A549 treated with Hydrocortisone at 1 μM for 4 hours (cell line): ENCODE data around the gene SRM. TPM values are rescaled to one million over a fixed set of nuclear protein-coding genes. Genes with fewer than 3 reads are reported as not detected.

ENCODE experiments used
- total RNA-seq: library from RNA; stranded (reverse); fragments of 200-300 nt; extraction: Qiagen RNA extraction; gene quantifications from 5 replicates; pipeline ENCODE4 v1.2.3, GENCODE V29; 2022

Gene SRM
- total RNA-seq: 136 to 219 TPM (median 203 TPM) in 5 replicates

DNA sequence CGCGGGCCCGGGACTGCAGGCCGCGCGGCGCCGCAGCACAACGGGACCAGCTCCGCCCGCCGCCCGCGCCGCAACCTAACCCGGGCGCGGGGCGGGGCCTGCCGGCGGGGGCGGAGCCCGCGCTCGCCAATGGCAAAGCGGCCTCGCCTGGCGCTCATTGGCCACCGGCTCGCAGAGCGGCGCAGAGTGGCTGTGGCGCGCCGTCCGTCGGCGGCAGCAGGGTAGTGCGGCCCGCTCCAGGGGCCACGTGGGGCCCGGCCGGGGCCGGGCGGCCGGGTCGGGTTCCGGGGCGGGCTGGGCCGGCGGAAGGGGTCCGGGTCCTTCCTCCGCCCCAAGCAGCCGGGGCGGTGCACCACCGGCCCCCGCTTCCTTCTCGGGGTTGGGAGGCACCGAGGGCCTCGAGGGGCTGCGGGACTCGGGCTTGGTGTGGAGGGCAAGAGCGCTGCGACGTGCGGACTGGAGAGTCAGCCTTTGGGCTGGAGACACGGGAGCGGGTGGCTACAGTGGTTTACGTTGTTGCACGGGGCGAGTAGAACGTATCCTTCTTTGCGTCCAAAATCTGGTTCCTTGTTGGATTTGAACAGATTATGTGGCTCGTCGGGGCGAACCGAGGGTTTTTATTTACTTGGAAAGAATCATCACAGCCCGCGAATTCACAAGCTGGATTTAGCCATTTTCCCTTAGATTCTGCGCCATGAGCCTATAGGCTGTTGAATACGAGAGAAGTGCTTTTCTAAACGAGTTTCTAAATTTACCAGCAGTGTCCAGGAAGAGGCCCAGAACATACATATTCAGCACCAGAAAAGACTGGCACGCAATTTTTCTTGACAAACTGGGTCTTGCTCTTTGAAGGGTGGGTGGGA is at the start of gene SRM:
Gene SRM (minus strand): TSS at position 51 of the 863 bp plus-strand sequence. CDS start 75 bp downstream, outside the sequence.

DNA sequence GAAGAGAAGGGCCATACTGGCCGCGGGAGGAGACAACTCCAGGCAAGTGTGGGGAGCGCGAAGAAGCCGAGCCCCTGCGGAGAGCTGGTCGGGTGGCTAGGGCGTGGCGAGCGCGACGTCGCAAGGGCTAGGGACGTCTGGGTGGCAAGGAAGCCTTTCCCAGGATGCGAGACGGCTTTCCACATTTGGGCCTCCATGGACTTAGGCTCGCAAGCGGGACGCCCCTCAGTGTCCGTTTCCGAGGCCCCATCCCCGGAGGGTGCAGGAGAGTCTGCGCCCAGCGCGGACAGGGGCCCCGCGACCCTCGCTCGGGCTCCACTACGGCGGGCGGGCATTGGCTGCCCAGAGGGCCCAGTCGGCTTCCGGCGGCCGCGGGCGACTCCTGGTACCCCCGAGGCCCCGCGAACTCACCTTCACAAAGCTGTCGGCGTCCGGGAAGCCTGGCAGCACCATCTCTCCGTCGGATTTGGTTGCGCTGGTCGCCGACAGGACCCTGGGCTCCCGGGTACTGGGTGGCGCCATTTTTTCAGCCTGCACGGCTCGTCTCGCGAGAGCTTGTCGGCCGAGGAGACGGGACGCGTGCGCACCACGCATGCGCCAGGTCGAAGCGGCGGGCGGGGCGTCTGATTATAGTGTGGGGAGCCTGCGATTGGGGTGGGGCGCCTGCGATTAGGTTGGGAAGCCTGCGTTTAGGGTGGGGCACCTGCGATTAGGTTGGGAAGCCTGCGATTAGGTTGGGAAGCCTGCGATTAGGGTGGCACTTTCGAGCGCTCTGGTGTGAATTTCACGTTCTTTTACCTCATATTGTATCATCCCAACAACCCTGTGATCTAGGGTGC is 39.7 kb upstream of the SRM start, which contains the start of gene EXOSC10:
Gene EXOSC10 (minus strand): TSS at position 560 of the 839 bp plus-strand sequence. CDS start 38 bp downstream, at position 522.

GRCh38 chr1:11046625-11047365 is 13.0 kb downstream of the SRM start, which contains the start of gene MASP2:
Gene MASP2 (minus strand): TSS chr1:11047239. CDS start chr1:11047207, 32 bp downstream.

GRCh38 chr1:11012260-11013159 is 47.3 kb downstream of the SRM start, which contains the start of gene TARDBP:
Gene TARDBP (plus strand): TSS chr1:11012654. CDS start chr1:11013728, 1,074 bp downstream.

Other genes starting within 250 kb of the SRM start
- gene TARDBP, start 47.4 kb downstream of the SRM start, total RNA-seq: 165 to 282 TPM (median 185 TPM) in 5 replicates
- 0.07 to 0.30 TPM (median 0.15 TPM) in 5 replicates for gene MASP2, start 12.8 kb downstream of the SRM start, total RNA-seq
- gene EXOSC10, start 39.9 kb upstream of the SRM start, total RNA-seq: 33.9 to 40.9 TPM (median 39.1 TPM) in 5 replicates
- gene ANGPTL7, start 129.3 kb upstream of the SRM start, total RNA-seq: not detected in 5 replicates
- 11.6 to 16.4 TPM (median 13.8 TPM) in 5 replicates for gene MTOR, start 202.5 kb upstream of the SRM start, total RNA-seq
- gene UBIAD1, start 213.2 kb upstream of the SRM start, total RNA-seq: 14.9 to 18.4 TPM (median 16.2 TPM) in 5 replicates